Muscle layer of duodenum (tissue), 2 donors: ENCODE results near the gene ULK1.

Source experiments
- H3K27ac ChIP-seq: one replicate; pipeline ENCODE4 v1.7.0; 2013; ENCODE audit warnings: mild to moderate bottlenecking, low read length
- H3K27me3 ChIP-seq: one replicate; pipeline ENCODE4 v1.7.0; 2013; ENCODE audit warnings: low read depth, mild to moderate bottlenecking, control low read depth, low read length
- H3K36me3 ChIP-seq, 2 donors: one replicate each; pipeline ENCODE4 v1.7.0; 2013; ENCODE audit warnings: low read length in 2 of 2, control low read depth in 1 of 2, mild to moderate bottlenecking in 1 of 2; ENCODE audit not compliant: insufficient read depth in 2 of 2, control insufficient read depth in 1 of 2
- H3K4me1 ChIP-seq, 2 donors: one replicate each; pipeline ENCODE4 v1.7.0; 2013; ENCODE audit warnings: low read length in 2 of 2, mild to moderate bottlenecking in 2 of 2, control low read depth in 1 of 2, moderate library complexity in 1 of 2; ENCODE audit not compliant: insufficient read depth in 2 of 2, control insufficient read depth in 1 of 2
- H3K4me3 ChIP-seq, 2 donors: one replicate each; pipeline ENCODE4 v1.7.0; 2013; ENCODE audit warnings: low read length in 2 of 2, low read depth in 1 of 2, mild to moderate bottlenecking in 1 of 2
- H3K9me3 ChIP-seq, 2 donors: one replicate each; pipeline ENCODE4 v1.7.0; 2013; ENCODE audit warnings: low read length in 2 of 2, control low read depth in 1 of 2, mild to moderate bottlenecking in 1 of 2; ENCODE audit not compliant: control insufficient read depth in 1 of 2
- donor health status: healthy.

ULK1 gene

DNA sequence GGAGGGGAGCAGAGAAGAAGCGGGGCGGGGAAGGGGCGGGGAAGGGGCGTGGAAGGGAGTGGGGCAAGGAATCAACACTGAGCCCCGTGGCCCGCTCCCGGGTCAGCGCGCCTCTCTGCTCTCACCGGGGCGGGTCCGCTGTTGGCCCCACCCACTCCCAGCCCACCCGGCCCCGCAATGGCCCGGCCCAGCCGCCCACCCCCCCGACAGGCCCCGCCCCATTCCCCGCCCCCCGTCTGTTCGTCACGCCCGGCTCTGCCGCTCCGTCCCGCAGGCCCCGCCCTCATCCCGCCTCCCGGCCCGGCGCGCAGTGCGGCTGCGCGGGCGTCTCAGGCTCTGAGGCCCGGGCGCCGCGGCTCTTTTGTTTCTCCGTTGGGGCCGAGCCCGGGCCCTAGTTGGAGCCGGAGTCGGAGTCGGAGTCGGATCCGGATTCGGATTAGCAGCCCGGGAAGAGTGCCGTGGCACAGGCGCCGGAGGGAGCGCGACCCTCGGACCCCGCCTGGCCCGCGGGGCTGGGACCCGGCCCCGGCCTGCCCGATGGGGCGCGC is at the start of gene ULK1:
TSS of gene ULK1 (plus strand) at position 310 of the 548 bp plus-strand sequence. CDS start 380 bp downstream, outside the sequence.
- Histone ChIP-seq H3K36me3 (peaks cover 0 to 4% of the 10 kb centered on the region in 2 donors), H3K4me3 (peak within 1 kb of the TSS; percentile 67 to 85), H3K27ac (peak within 1 kb of the TSS; percentile 72), H3K9me3 (no peaks in the 10 kb centered on the region), H3K4me1 (peaks cover 10 to 23% of the 10 kb centered on the region in 2 donors), H3K27me3 (no peaks in the 10 kb centered on the region)

- Histone ChIP-seq H3K9me3 (no peaks in the 10 kb centered on the region), H3K27me3 (no peaks in the 10 kb centered on the region), H3K36me3 (peaks cover 0 to 26% of the 10 kb centered on the region in 2 donors), H3K4me1 (no peaks in the 10 kb centered on the region), H3K27ac (no peak overlapping the region), H3K4me3 (no peak overlapping the region)
Observed at GRCh38 chr12:131844656-131845055, 49.8 kb upstream of the ULK1 start.

DNA sequence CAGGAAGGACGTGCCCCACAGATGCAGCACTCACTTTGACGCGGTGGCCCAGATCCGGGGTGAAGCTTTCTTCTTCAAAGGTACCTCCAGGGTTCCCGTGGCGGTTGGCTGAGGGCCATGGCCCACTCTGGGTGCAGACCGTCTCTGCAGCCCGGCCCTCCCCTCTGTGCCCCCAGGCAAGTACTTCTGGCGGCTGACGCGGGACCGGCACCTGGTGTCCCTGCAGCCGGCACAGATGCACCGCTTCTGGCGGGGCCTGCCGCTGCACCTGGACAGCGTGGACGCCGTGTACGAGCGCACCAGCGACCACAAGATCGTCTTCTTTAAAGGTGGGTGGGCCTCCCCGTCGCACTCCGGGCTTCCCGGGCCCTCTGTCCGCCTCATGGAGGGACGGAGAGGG is 49.3 kb upstream of the ULK1 start:
- no peak overlapping the region for H3K27ac ChIP-seq
- H3K36me3 ChIP-seq: peaks cover 0 to 26% of the 10 kb centered on the region in 2 donors
- no peaks in the 10 kb centered on the region for H3K4me1 ChIP-seq
- no peak overlapping the region for H3K4me3 ChIP-seq
- H3K9me3 ChIP-seq: no peaks in the 10 kb centered on the region
- H3K27me3 ChIP-seq: no peaks in the 10 kb centered on the region

GRCh38 chr12:131847456-131847855 is 47.0 kb upstream of the ULK1 start:
- H3K4me3 ChIP-seq: no peak overlapping the region
- H3K27ac ChIP-seq: no peak overlapping the region
- no peaks in the 10 kb centered on the region for H3K27me3 ChIP-seq
- no peaks in the 10 kb centered on the region for H3K4me1 ChIP-seq
- no peaks in the 10 kb centered on the region for H3K9me3 ChIP-seq
- peaks cover 0 to 20% of the 10 kb centered on the region in 2 donors for H3K36me3 ChIP-seq

- no peaks in the 10 kb centered on the region for H3K9me3 ChIP-seq
- H3K27me3 ChIP-seq: no peaks in the 10 kb centered on the region
- peaks cover 0 to 20% of the 10 kb centered on the region in 2 donors for H3K36me3 ChIP-seq
- H3K27ac ChIP-seq: no peak overlapping the region
- H3K4me1 ChIP-seq: no peaks in the 10 kb centered on the region
- H3K4me3 ChIP-seq: no peak overlapping the region
Observed at GRCh38 chr12:131848753-131849152, 45.7 kb upstream of the ULK1 start.

DNA sequence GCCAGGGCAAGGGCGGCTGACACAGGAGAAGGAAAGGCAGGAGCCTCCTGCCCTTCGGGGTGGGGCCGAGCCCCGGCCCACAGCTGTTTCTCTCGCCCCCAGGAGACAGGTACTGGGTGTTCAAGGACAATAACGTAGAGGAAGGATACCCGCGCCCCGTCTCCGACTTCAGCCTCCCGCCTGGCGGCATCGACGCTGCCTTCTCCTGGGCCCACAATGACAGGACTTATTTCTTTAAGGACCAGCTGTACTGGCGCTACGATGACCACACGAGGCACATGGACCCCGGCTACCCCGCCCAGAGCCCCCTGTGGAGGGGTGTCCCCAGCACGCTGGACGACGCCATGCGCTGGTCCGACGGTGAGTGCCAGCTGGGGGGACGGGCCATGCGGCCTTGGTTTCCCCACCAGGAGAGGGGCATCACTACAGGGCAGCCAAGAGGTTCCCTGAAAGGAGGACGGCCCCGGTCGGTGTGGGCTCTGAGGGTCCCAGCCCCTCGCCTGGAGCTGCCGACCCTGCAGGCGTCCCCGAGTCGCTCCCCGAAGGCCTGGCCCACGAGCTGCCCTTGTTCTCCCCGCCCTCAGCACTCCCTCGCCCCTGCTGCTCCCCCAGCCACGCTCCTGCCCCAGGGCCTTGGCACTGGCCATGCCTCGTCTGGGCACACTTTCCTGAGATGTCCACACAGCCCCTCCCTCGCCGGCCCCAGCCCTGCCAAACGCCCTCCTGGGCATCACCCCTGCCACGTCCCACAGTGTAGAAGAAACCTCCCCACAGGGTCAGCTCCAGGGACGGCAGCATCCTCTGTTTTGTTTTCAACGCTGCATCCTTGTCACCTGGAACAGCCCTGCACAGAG is 44.5 kb upstream of the ULK1 start:
- Histone ChIP-seq H3K4me3 (no peak overlapping the region), H3K36me3 (peaks cover 0 to 13% of the 10 kb centered on the region in 2 donors), H3K27ac (no peak overlapping the region), H3K27me3 (no peaks in the 10 kb centered on the region), H3K4me1 (no peaks in the 10 kb centered on the region), H3K9me3 (no peaks in the 10 kb centered on the region)

- H3K4me1 ChIP-seq: no peaks in the 10 kb centered on the region
- H3K36me3 ChIP-seq: peaks cover 0 to 4% of the 10 kb centered on the region in 2 donors
- H3K4me3 ChIP-seq: no peak overlapping the region
- H3K27ac ChIP-seq: no peak overlapping the region
- no peaks in the 10 kb centered on the region for H3K9me3 ChIP-seq
- no peaks in the 10 kb centered on the region for H3K27me3 ChIP-seq
Observed at GRCh38 chr12:131850856-131851559, 43.4 kb upstream of the ULK1 start.

DNA sequence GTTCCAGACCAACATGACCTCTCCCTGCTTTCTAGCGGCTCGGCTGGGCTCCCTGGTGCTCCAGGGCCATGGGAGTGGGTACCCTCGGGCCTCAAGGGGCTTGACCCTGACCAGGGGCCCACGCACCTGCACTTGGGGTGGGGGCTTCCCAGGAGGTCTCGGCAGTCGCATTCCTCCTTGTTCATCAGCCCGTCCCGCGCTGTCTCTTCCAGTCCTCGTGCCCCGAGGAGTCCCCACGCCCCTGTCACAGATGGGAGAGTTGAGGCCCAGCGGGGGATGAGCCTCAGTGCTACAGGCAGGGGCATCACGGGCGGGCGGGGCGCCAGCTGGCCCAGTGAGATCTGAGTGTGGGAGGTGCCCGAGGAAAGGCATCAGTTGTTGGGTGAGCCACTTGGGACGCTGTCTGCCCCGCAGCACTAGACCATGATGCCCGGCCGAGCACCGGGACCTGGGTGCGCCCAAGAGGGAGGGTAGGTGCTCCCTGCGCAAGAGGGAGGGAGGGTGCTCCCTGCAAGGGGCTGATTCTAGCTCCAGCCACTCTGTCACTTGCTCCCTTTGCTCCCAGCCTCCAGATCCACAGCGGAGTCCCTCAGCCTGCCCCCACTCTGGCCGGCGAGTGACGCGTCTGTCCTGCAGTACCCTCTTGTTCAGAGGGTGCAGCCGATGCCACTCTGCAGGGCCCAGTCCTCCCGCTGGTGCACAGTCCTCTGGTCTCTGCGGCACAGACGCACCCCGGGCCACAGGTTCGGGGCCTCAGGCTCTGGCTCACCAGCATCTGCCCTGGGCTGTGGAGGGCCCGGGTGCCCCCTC is 42.5 kb upstream of the ULK1 start:
- peaks cover 5% of the 10 kb centered on the region for H3K27me3 ChIP-seq
- no peaks in the 10 kb centered on the region for H3K4me1 ChIP-seq
- no peak overlapping the region for H3K27ac ChIP-seq
- H3K36me3 ChIP-seq: peaks cover 0 to 4% of the 10 kb centered on the region in 2 donors
- no peak overlapping the region for H3K4me3 ChIP-seq
- H3K9me3 ChIP-seq: no peaks in the 10 kb centered on the region

GRCh38 chr12:131852551-131853299 is 41.7 kb upstream of the ULK1 start:
- H3K27me3 ChIP-seq: peaks cover 5% of the 10 kb centered on the region
- no peak overlapping the region for H3K4me3 ChIP-seq
- peaks cover 0 to 4% of the 10 kb centered on the region in 2 donors for H3K36me3 ChIP-seq
- no peak overlapping the region for H3K27ac ChIP-seq
- H3K9me3 ChIP-seq: no peaks in the 10 kb centered on the region
- H3K4me1 ChIP-seq: no peaks in the 10 kb centered on the region
